Lung (tissue), 12 donors: ENCODE measurements around the gene EID2. TPM values are rescaled to one million over a fixed set of nuclear protein-coding genes. Genes with fewer than 3 reads are reported as not detected.

Experiments used
- ATAC-seq: fragments of 200-7000 bp; cut with Tn5 transposase; one replicate; pipeline ENCODE4 v1.9.1; 2020; ENCODE audit warnings: moderate number of reproducible peaks; ENCODE audit not compliant: insufficient read depth, low FRiP score
- DNase-seq, 3 donors: peaks; one replicate each; pipeline ENCODE4 v3.0.0-alpha.2; 2013 to 2017
- H3K27ac ChIP-seq, 2 donors: one replicate each; pipeline ENCODE4 v1.5.1; 2013; ENCODE audit warnings: mild to moderate bottlenecking in 2 of 2, moderate library complexity in 2 of 2, control low read depth in 1 of 2, inconsistent platforms in 1 of 2, low read depth in 1 of 2, low read length in 1 of 2
- H3K27me3 ChIP-seq, 3 donors: one replicate each; pipeline ENCODE4 v1.5.1; 2013; ENCODE audit warnings: low read length in 2 of 3; ENCODE audit not compliant: control insufficient read depth in 3 of 3, insufficient read depth in 3 of 3
- H3K36me3 ChIP-seq, 4 donors: one replicate each; pipeline ENCODE4 v1.5.1; 2013; ENCODE audit warnings: low read length in 4 of 4, mild to moderate bottlenecking in 1 of 4, moderate library complexity in 1 of 4; ENCODE audit not compliant: control insufficient read depth in 4 of 4, insufficient read depth in 4 of 4
- H3K4me1 ChIP-seq, 5 donors: one replicate each; pipeline ENCODE4 v1.5.1; 2013; ENCODE audit warnings: low read length in 5 of 5, mild to moderate bottlenecking in 2 of 5, moderate library complexity in 1 of 5; ENCODE audit not compliant: control insufficient read depth in 5 of 5, insufficient read depth in 5 of 5
- H3K4me3 ChIP-seq: one replicate; pipeline ENCODE4 v1.5.1; 2013; ENCODE audit warnings: mild to moderate bottlenecking, control low read depth, moderate library complexity
- H3K9ac ChIP-seq, 2 donors: one replicate each; pipeline ENCODE4 v1.5.1; 2013; ENCODE audit warnings: low read length in 2 of 2, control low read depth in 1 of 2; ENCODE audit not compliant: insufficient read depth in 1 of 2
- H3K9me3 ChIP-seq, 4 donors: one replicate each; pipeline ENCODE4 v1.5.1; 2013; ENCODE audit warnings: low read length in 3 of 4, mild to moderate bottlenecking in 1 of 4, moderate library complexity in 1 of 4; ENCODE audit not compliant: control insufficient read depth in 4 of 4, insufficient read depth in 3 of 4
- CTCF ChIP-seq: IDR thresholded peaks from 2 replicates; pipeline ENCODE4 v1.5.1; 2012; ENCODE audit warnings: mild to moderate bottlenecking; ENCODE audit errors: control extremely low read depth, extremely low read depth
- WGBS, 2 donors: extraction: QIAGEN DNeasy Blood & Tissue Kit; methylation state at CpG; one replicate each; pipeline ENCODE4 v1.1.7; 2013; 5-methylcytosine and 5-hydroxymethylcytosine counted together
- polyA plus RNA-seq, 2 donors: library from polyadenylated mRNA; stranded (reverse); fragments of 200-250 nt; gene quantifications; one replicate each; pipeline ENCODE4 v1.2.1, GENCODE V29; 2013
- total RNA-seq, 2 donors: library from RNA; depleted of rRNA in 1 of 2; stranded (reverse); fragments of >200 nt in 1 of 2; gene quantifications; one replicate each; pipeline ENCODE4 v1.2.1, GENCODE V29; 2014 to 2021
- donor health status: control.
- donor health status: control.
- donor health status: Bipolar disorder and iron deficiency.
- donor health status: healthy.
- donor health status: DM: yes; HTN: yes; CAD: no.

The EID2 gene
- total and polyA plus RNA-seq, 4 donors, result 10.4 to 20.2 (median 12.4) TPM

- H3K27ac ChIP-seq, result no peak overlapping the region
- H3K4me3 ChIP-seq, result no peak overlapping the region
- ATAC-seq (no peak), DNase-seq (no peak)
- H3K9me3 ChIP-seq, result no peaks in the 10 kb centered on the region
- no peaks in the 10 kb centered on the region for H3K36me3 ChIP-seq
- no peaks in the 10 kb centered on the region for H3K27me3 ChIP-seq
- 82 to 86% methylated on average over 8 of the region's 8 CpGs for WGBS, 2 donors
- no peaks in the 10 kb centered on the region for H3K4me1 ChIP-seq
- no peak overlapping the region for H3K9ac ChIP-seq
- TF ChIP-seq CTCF, result no peak
Observed at GRCh38 chr19:39524495-39524894, 15.5 kb downstream of the EID2 start.

GRCh38 chr19:39520541-39521484 lies 19.1 kb downstream of the EID2 start:
- TF ChIP-seq CTCF, result no peak
- DNase-seq (no peak), ATAC-seq (no peak)
- Histone ChIP-seq H3K36me3 (no peaks in the 10 kb centered on the region), H3K4me3 (no peak overlapping the region), H3K27me3 (peaks cover 0 to 17% (median 9%) of the 10 kb centered on the region in 3 donors), H3K27ac (no peak overlapping the region), H3K9me3 (no peaks in the 10 kb centered on the region), H3K4me1 (no peaks in the 10 kb centered on the region), H3K9ac (no peak overlapping the region)
- WGBS, 2 donors, result 88 to 91% methylated on average over 8 of the region's 8 CpGs

GRCh38 chr19:39518975-39519374 lies 21.0 kb downstream of the EID2 start:
- Histone ChIP-seq H3K27ac (no peak overlapping the region), H3K4me3 (no peak overlapping the region), H3K36me3 (no peaks in the 10 kb centered on the region), H3K27me3 (peaks cover 0 to 34% (median 21%) of the 10 kb centered on the region in 3 donors), H3K9ac (no peak overlapping the region), H3K9me3 (no peaks in the 10 kb centered on the region), H3K4me1 (peaks cover 0 to 8% (median 0%) of the 10 kb centered on the region in 5 donors)
- WGBS, 2 donors, result 69 to 79% methylated on average over 9 of the region's 9 CpGs
- ATAC-seq (no peak), DNase-seq (no peak)
- no peak for TF ChIP-seq CTCF
